ENCODE results near the gene C20orf173. TPM values are rescaled to one million over a fixed set of nuclear protein-coding genes. Genes with fewer than 3 reads are reported as not detected.

C20orf173 gene
- total and polyA plus RNA-seq, 2 donors from 2014 or later: not detected

DNA sequence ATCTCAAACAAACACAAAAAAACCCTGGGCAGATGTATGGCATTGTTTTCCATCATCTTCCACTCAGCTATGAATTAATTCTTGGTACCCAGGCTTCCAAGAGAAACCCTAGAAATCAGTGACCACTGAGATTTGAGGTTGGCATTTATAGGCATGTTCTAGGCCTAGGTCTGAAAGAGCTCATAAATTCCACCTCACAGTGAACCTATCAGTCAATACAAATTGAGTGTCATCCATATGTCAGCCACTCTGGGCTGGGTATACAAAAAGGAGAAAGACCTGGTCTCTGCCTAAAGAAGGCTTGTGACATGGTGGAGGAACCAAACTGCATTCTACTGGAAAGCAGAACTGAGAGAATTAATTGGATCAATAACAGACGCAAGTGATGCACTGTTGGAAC is 30.2 kb downstream of the C20orf173 start:
- no peak for DNase-seq
- Histone ChIP-seq H3K4me1 (ENCODE audit: control insufficient read depth in 2 of 3, insufficient read depth in 2 of 3, low read depth in 1 of 3, low read length in 3 of 3) (no peaks in the 10 kb centered on the region), H3K4me3 (ENCODE audit: low read length in 3 of 3) (no peak overlapping the region), H3K9me3 (ENCODE audit: control insufficient read depth in 2 of 3, insufficient read depth in 1 of 3, low read length in 3 of 3) (no peaks in the 10 kb centered on the region), H3K9ac (ENCODE audit: low read length in 3 of 3) (no peak overlapping the region), H3K27ac (ENCODE audit: low read depth in 2 of 2, low read length in 2 of 2) (no peak overlapping the region), H3K36me3 (ENCODE audit: control insufficient read depth in 2 of 3, insufficient read depth in 3 of 3, low read length in 3 of 3) (peaks cover 3 to 33% (median 28%) of the 10 kb centered on the region in 3 donors), H3K27me3 (ENCODE audit: control insufficient read depth, insufficient read depth, low read length) (no peaks in the 10 kb centered on the region)
- intact Hi-C loops (cut with DNase I): no loop called here
- no peak for FAIRE-seq
- TF ChIP-seq CTCF (IDR thresholded peaks at IDR 0.05; ENCODE audit: borderline replicate concordance, extremely low read depth, insufficient read depth): no peak

DNA sequence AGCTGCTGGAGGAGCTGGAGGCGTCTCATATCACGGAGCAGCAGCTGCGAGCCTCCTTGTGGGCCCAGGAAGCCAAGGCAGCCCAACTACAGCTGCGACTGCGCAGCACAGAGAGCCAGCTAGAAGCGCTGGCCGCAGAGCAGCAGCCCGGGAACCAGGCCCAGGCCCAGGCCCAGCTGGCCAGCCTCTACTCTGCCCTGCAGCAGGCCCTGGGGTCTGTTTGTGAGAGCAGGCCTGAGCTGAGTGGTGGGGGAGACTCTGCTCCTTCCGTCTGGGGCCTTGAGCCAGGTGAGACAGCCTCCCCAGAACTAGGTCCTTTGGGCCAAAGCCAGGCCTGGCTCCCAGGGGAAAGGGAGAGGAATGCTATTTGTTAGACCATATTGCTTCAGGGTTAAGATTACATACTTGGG is 31.7 kb downstream of the C20orf173 start:
- intact Hi-C loops (cut with DNase I): no loop called here
- Histone ChIP-seq H3K27ac (ENCODE audit: low read depth in 2 of 2, low read length in 2 of 2) (no peak overlapping the region), H3K27me3 (ENCODE audit: control insufficient read depth, insufficient read depth, low read length) (no peaks in the 10 kb centered on the region), H3K9ac (ENCODE audit: low read length in 3 of 3) (no peak overlapping the region), H3K4me3 (ENCODE audit: low read length in 3 of 3) (no peak overlapping the region), H3K4me1 (ENCODE audit: control insufficient read depth in 2 of 3, insufficient read depth in 2 of 3, low read depth in 1 of 3, low read length in 3 of 3) (no peaks in the 10 kb centered on the region), H3K36me3 (ENCODE audit: control insufficient read depth in 2 of 3, insufficient read depth in 3 of 3, low read length in 3 of 3) (peaks cover 3 to 42% (median 30%) of the 10 kb centered on the region in 3 donors), H3K9me3 (ENCODE audit: control insufficient read depth in 2 of 3, insufficient read depth in 1 of 3, low read length in 3 of 3) (no peaks in the 10 kb centered on the region)
- peak in 1 of 5 donors; percentile 85 for DNase-seq
- no peak for TF ChIP-seq CTCF (IDR thresholded peaks at IDR 0.05; ENCODE audit: borderline replicate concordance, extremely low read depth, insufficient read depth)
- no peak for FAIRE-seq

DNA sequence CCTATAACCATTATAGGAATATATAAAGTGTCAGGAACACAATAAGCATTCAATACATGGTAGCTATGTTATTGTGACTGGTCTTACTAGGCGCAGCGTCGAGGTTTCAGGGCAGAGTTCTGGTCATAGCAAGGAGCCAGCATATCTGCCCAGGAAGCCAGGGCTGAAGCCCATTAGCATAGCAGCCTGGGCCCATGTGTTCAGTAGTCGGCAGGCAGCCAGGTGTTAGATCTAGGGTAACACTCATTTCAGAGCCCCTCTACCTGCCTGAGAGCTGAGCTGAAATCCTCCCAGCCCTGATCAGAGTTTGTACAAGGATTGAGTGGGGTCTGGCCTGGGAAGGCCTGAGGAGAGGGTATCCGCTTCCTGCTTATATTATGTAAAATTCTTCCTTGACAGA is 32.1 kb downstream of the C20orf173 start:
- intact Hi-C loops (cut with DNase I): no loop called here
- peaks cover 3 to 37% (median 28%) of the 10 kb centered on the region in 3 donors for H3K36me3 ChIP-seq (ENCODE audit: control insufficient read depth in 2 of 3, insufficient read depth in 3 of 3, low read length in 3 of 3)

More for the DNA sequence above, 32.1 kb downstream of the C20orf173 start:
- Histone ChIP-seq H3K4me1 (ENCODE audit: control insufficient read depth in 2 of 3, insufficient read depth in 2 of 3, low read depth in 1 of 3, low read length in 3 of 3) (no peaks in the 10 kb centered on the region), H3K9ac (ENCODE audit: low read length in 3 of 3) (no peak overlapping the region), H3K9me3 (ENCODE audit: control insufficient read depth in 2 of 3, insufficient read depth in 1 of 3, low read length in 3 of 3) (no peaks in the 10 kb centered on the region), H3K4me3 (ENCODE audit: low read length in 3 of 3) (no peak overlapping the region), H3K27ac (ENCODE audit: low read depth in 2 of 2, low read length in 2 of 2) (no peak overlapping the region), H3K27me3 (ENCODE audit: control insufficient read depth, insufficient read depth, low read length) (no peaks in the 10 kb centered on the region)
- DNase-seq: no peak
- no peak for TF ChIP-seq CTCF (IDR thresholded peaks at IDR 0.05; ENCODE audit: borderline replicate concordance, extremely low read depth, insufficient read depth)
- FAIRE-seq: no peak

All from kidney (tissue), 14 donors.